Transverse colon (tissue), 4 donors: Measurements from ENCODE around the gene KCNG4. TPM values are rescaled to one million over a fixed set of nuclear protein-coding genes. Genes with fewer than 3 reads are reported as not detected.

Experiments used
- DNase-seq: peaks from one replicate; pipeline ENCODE4 v3.0.0-alpha.2; 2019
- H3K27ac ChIP-seq, 4 donors: fragments of 200-600 bp; sonication (generic); 2 replicates each; pipeline ENCODE4 v1.5.1; 2016 to 2018; ENCODE audit warnings: inconsistent platforms in 4 of 4
- H3K27me3 ChIP-seq: fragments of 200-600 bp; sonication (generic); 2 replicates; pipeline ENCODE4 v1.5.1; 2017; ENCODE audit warnings: inconsistent platforms
- H3K36me3 ChIP-seq, 4 donors: fragments of 200-600 bp; sonication (generic); 2 replicates each; pipeline ENCODE4 v1.5.1; 2017 to 2019; ENCODE audit warnings: inconsistent platforms in 4 of 4
- H3K4me1 ChIP-seq, 4 donors: fragments of 200-600 bp; sonication (generic); 2 replicates each; pipeline ENCODE4 v1.5.1; 2017 to 2020; ENCODE audit warnings: inconsistent platforms in 4 of 4
- H3K4me3 ChIP-seq, 4 donors: fragments of 200-600 bp; sonication (generic); 1 replicate in 1 of 4; 2 replicates in 3 of 4; pipeline versions ENCODE4 v1.5.1 to v1.6.1; 2017 to 2019; ENCODE audit warnings: inconsistent platforms in 4 of 4
- H3K9me3 ChIP-seq, 2 donors: fragments of 200-600 bp; sonication (generic); 2 replicates each; pipeline ENCODE4 v1.5.1; 2017 to 2019; ENCODE audit warnings: inconsistent platforms in 2 of 2
- CTCF ChIP-seq, 5 experiments: fragments of 200-600 bp in 3 of 5; fragments of 450-650 bp in 2 of 5; sonication (generic) in 3 of 5; IDR thresholded peaks; 1 replicate in 2 of 5; 2 replicates in 3 of 5; pipeline ENCODE4 v1.5.1; 2016 to 2017; ENCODE audit warnings: antibody characterized with exemption in 5 of 5, inconsistent platforms in 3 of 5, mild to moderate bottlenecking in 2 of 5, moderate library complexity in 1 of 5
- EP300 ChIP-seq: sonication (generic); formaldehyde crosslinking; IDR thresholded peaks from one replicate; pipeline ENCODE4 v1.6.1; 2017; ENCODE audit warnings: antibody characterized with exemption, low read depth
- POLR2A ChIP-seq: fragments of 450-650 bp; IDR thresholded peaks from one replicate; pipeline ENCODE4 v1.6.1; 2016; ENCODE audit warnings: antibody characterized with exemption, mild to moderate bottlenecking, moderate library complexity
- POLR2AphosphoS5 ChIP-seq, 3 donors: sonication (generic); formaldehyde crosslinking; IDR thresholded peaks; one replicate each; pipeline ENCODE4 v1.6.1; 2016; ENCODE audit warnings: antibody characterized with exemption in 3 of 3
- WGBS, 2 donors: methylation state at CpG; one replicate each; pipeline ENCODE4 v1.1.5; 2018; ENCODE audit warnings: low coverage in 1 of 2; 5-methylcytosine and 5-hydroxymethylcytosine counted together
- in situ Hi-C, 4 donors: fragments of 200-750 bp; cut with MboI; loops; one replicate each; pipeline versions ENCODE4 v1.15.0 to v1.15.1; 2017; ENCODE audit warnings: low sequenced_read_pairs in 3 of 4, low pct_ligation_motif_present in 1 of 4, low pct_unique_long_range_greater_than_20kb in 1 of 4
- intact Hi-C: fragments of 100-400 bp; cut with DNase I; formaldehyde crosslinking; loops from one replicate; pipeline ENCODE4 v1.15.1; 2023; ENCODE audit warnings: low total_unique reads
- total RNA-seq, 4 donors: library from RNA; depleted of rRNA; stranded (reverse); fragments of >200 nt; gene quantifications; one replicate each; pipeline ENCODE4 v1.1.0, GENCODE V29; 2016

Gene KCNG4
- total RNA-seq, 4 donors from 2014 or later = not detected

GRCh38 chr16:84278968-84279367 is 39.2 kb upstream of the KCNG4 start:
- Histone ChIP-seq H3K27me3 (no peaks in the 10 kb centered on the region), H3K27ac (no peak overlapping the region), H3K36me3 (no peaks in the 10 kb centered on the region), H3K4me1 (peaks cover 2 to 8% (median 6%) of the 10 kb centered on the region in 4 donors), H3K9me3 (no peaks in the 10 kb centered on the region), H3K4me3 (no peak overlapping the region)
- no peak for DNase-seq
- 69% methylated on average over 6 of the region's 6 CpGs; no CpG with 5 or more reads in 1 of the 2 donors for WGBS, 2 donors
- in situ Hi-C loops (loop anchor here in 3 of 4 donors (10.0 kb wide), 2 partner anchors 196 to 206 kb away; no protein-coding TSS in a partner anchor), intact Hi-C loops (loop anchor here (10.0 kb wide), 1 partner anchor 206 kb away; no protein-coding TSS in a partner anchor)
- TF ChIP-seq EP300 (no peak), POLR2A (no peak), CTCF (IDR thresholded peaks at IDR 0.05) (no peak), POLR2AphosphoS5 (IDR thresholded peaks at IDR 0.05) (no peak)

GRCh38 chr16:84278333-84278732 is 38.5 kb upstream of the KCNG4 start:
- no peaks in the 10 kb centered on the region for H3K27me3 ChIP-seq
- no peak for DNase-seq
- TF ChIP-seq POLR2A = no peak
- no peak for TF ChIP-seq CTCF (IDR thresholded peaks at IDR 0.05)
- TF ChIP-seq POLR2AphosphoS5 (IDR thresholded peaks at IDR 0.05) = no peak
- no peak for TF ChIP-seq EP300
- no peaks in the 10 kb centered on the region for H3K36me3 ChIP-seq
- H3K27ac ChIP-seq = no peak overlapping the region
- intact Hi-C loops (loop anchor here (10.0 kb wide), 1 partner anchor 206 kb away; no protein-coding TSS in a partner anchor), in situ Hi-C loops (loop anchor here in 3 of 4 donors (10.0 kb wide), 2 partner anchors 196 to 206 kb away; no protein-coding TSS in a partner anchor)
- H3K4me1 ChIP-seq = peaks cover 0 to 1% (median 0%) of the 10 kb centered on the region in 4 donors
- H3K4me3 ChIP-seq = no peak overlapping the region
- H3K9me3 ChIP-seq = no peaks in the 10 kb centered on the region
- WGBS, 2 donors = 91 to 93% methylated on average over 10 to 12 of the region's 12 CpGs

GRCh38 chr16:84277244-84277823 is 37.5 kb upstream of the KCNG4 start:
- no peak overlapping the region for H3K27ac ChIP-seq
- no peak overlapping the region for H3K4me3 ChIP-seq
- H3K4me1 ChIP-seq = no peaks in the 10 kb centered on the region
- no peaks in the 10 kb centered on the region for H3K9me3 ChIP-seq
- peak; percentile 76 for DNase-seq
- peak; percentile 85 to 93 (median 91) for TF ChIP-seq CTCF (IDR thresholded peaks at IDR 0.05)
- TF ChIP-seq POLR2A = no peak
- H3K36me3 ChIP-seq = no peaks in the 10 kb centered on the region
- in situ Hi-C loops (loop anchor here in 3 of 4 donors (10.0 kb wide), 2 partner anchors 197 to 207 kb away; no protein-coding TSS in a partner anchor), intact Hi-C loops (loop anchor here (2.0 to 10.0 kb wide), 2 partner anchors 31 to 207 kb away; no protein-coding TSS in a partner anchor)
- 30% methylated on average over 10 of the region's 10 CpGs; no CpG with 5 or more reads in 1 of the 2 donors for WGBS, 2 donors
- H3K27me3 ChIP-seq = no peaks in the 10 kb centered on the region

GRCh38 chr16:84275585-84276151 is 35.9 kb upstream of the KCNG4 start:
- intact Hi-C loops = loop anchor here (2.0 to 10.0 kb wide), 2 partner anchors 33 to 209 kb away; no protein-coding TSS in a partner anchor
- Histone ChIP-seq H3K36me3 (no peaks in the 10 kb centered on the region), H3K27me3 (no peaks in the 10 kb centered on the region), H3K4me3 (no peak overlapping the region), H3K27ac (no peak overlapping the region), H3K4me1 (no peaks in the 10 kb centered on the region), H3K9me3 (no peaks in the 10 kb centered on the region)
- in situ Hi-C loops = loop anchor here in 3 of 4 donors (10.0 kb wide), 2 partner anchors 199 to 209 kb away; no protein-coding TSS in a partner anchor
- TF ChIP-seq POLR2AphosphoS5 (IDR thresholded peaks at IDR 0.05) (no peak), CTCF (IDR thresholded peaks at IDR 0.05) (no peak), EP300 (no peak), POLR2A (no peak)
- DNase-seq = no peak
- 74 to 82% methylated on average over 6 of the region's 6 CpGs for WGBS, 2 donors
